HCT116 (cell line): ENCODE results near the gene CABP1. TPM values are rescaled to one million over a fixed set of nuclear protein-coding genes. Genes with fewer than 3 reads are reported as not detected.

Experiments
- ATAC-seq: fragments of 200-7000 bp; cut with Tn5 transposase; 2 replicates; pipeline ENCODE4 v1.9.1; 2020; ENCODE audit warnings: mild to moderate bottlenecking, moderate library complexity
- BruUV-seq: library from RNA; stranded (reverse); fragments of 400-500 nt; replicated peaks from 2 replicates; lab custom pipeline; 2021; lab: Mats Ljungman, UMichigan
- CTCF ChIA-PET: fragments of 300-600 bp; sonication (Branson Sonifier 250); formaldehyde crosslinking; loops from one replicate; lab custom pipeline; 2021; ENCODE audit warnings: antibody characterized with exemption; lab: Charles Lee
- POLR2A ChIA-PET: fragments of 300-600, 350-600 bp; sonication (Branson Sonifier 250); formaldehyde crosslinking; loops from one replicate; lab custom pipeline; 2021; ENCODE audit warnings: antibody characterized with exemption; lab: Charles Lee
- RAD21 ChIA-PET, 2 experiments: fragments of 300-600 bp; sonication (Branson Sonifier 250); formaldehyde crosslinking; loops; one replicate each; lab custom pipeline; 2023; ENCODE audit warnings: low total read pairs in 2 of 2; ENCODE audit not compliant: uncharacterized antibody in 2 of 2, unreplicated experiment in 2 of 2, low non-redundant PET in 1 of 2; lab: Charles Lee
- DNase-seq: peaks from one replicate; pipeline ENCODE4 v3.0.0-alpha.2; 2010; ENCODE audit warnings: low read depth, low spot score
- H2AFZ ChIP-seq: fragments of 200-600 bp; shearing (Covaris generic), sonication (generic); 2 replicates; pipeline ENCODE4 v1.6.1; 2017; ENCODE audit warnings: low read depth, mixed run types, mixed read lengths, antibody characterized with exemption, low read length; ENCODE audit not compliant: poor library complexity, severe bottlenecking
- H3K27ac ChIP-seq: 2 replicates; pipeline ENCODE4 v1.5.1; 2012; ENCODE audit warnings: low read depth, low read length
- H3K27me3 ChIP-seq: fragments of 200-600 bp; sonication (generic); 2 replicates; pipeline ENCODE4 v1.6.1; 2016; ENCODE audit warnings: mixed run types, low read length, mixed read lengths; ENCODE audit not compliant: insufficient read depth
- H3K36me3 ChIP-seq, 2 experiments: fragments of 200-500 bp in 1 of 2; fragments of 200-600 bp in 1 of 2; sonication (Bioruptor generic) in 1 of 2; sonication (generic) in 1 of 2; 2 replicates each; pipeline versions ENCODE4 v1.5.1 to v1.6.1; 2014 to 2016; ENCODE audit warnings: low read length in 2 of 2, inconsistent platforms in 1 of 2, mixed read lengths in 1 of 2, mixed run types in 1 of 2; ENCODE audit not compliant: insufficient read depth in 2 of 2, control insufficient read depth in 1 of 2
- H3K4me1 ChIP-seq, 2 experiments: fragments of 200-600 bp in 1 of 2; sonication (generic) in 1 of 2; 2 replicates each; pipeline versions ENCODE4 v1.5.1 to v1.6.1; 2012 to 2017; ENCODE audit warnings: low read length in 2 of 2, inconsistent platforms in 1 of 2, mild to moderate bottlenecking in 1 of 2, mixed read lengths in 1 of 2, mixed run types in 1 of 2, moderate library complexity in 1 of 2; ENCODE audit not compliant: insufficient read depth in 2 of 2, control insufficient read depth in 1 of 2
- H3K4me2 ChIP-seq: fragments of 200-600 bp; sonication (generic); 2 replicates; pipeline ENCODE4 v1.6.1; 2017; ENCODE audit warnings: mixed run types, low read length, mixed read lengths
- H3K4me3 ChIP-seq, 2 experiments: fragments of 200-600 bp in 1 of 2; sonication (generic) in 1 of 2; replicated peaks in 1 of 2; 2 replicates each; pipeline ENCODE4 v1.5.1; 2011 to 2016; ENCODE audit warnings: low read length in 2 of 2, control low read depth in 1 of 2, low read depth in 1 of 2, mild to moderate bottlenecking in 1 of 2, mixed read lengths in 1 of 2, mixed run types in 1 of 2
- H3K79me2 ChIP-seq: fragments of 200-600 bp; sonication (generic); 2 replicates; pipeline ENCODE4 v1.6.1; 2017; ENCODE audit warnings: mild to moderate bottlenecking, mixed run types, low read length, moderate library complexity, mixed read lengths; ENCODE audit not compliant: insufficient read depth
- H3K9ac ChIP-seq: fragments of 200-600 bp; sonication (generic); 2 replicates; pipeline ENCODE4 v1.6.1; 2016; ENCODE audit warnings: low read length, mixed read lengths
- H3K9me2 ChIP-seq: fragments of 200-600 bp; sonication (generic), shearing (Covaris generic); 2 replicates; pipeline ENCODE4 v1.6.1; 2017; ENCODE audit warnings: mixed run types, mild to moderate bottlenecking, moderate library complexity; ENCODE audit not compliant: insufficient read depth
- H3K9me3 ChIP-seq, 2 experiments: fragments of 200-500 bp in 1 of 2; fragments of 200-600 bp in 1 of 2; sonication (Bioruptor generic) in 1 of 2; sonication (generic) in 1 of 2; 2 replicates each; pipeline ENCODE4 v1.6.1; 2014 to 2017; ENCODE audit warnings: low read length in 2 of 2, mixed read lengths in 2 of 2, inconsistent platforms in 1 of 2, low read depth in 1 of 2, mild to moderate bottlenecking in 1 of 2, mixed run types in 1 of 2, moderate library complexity in 1 of 2; ENCODE audit not compliant: control insufficient read depth in 1 of 2, insufficient read depth in 1 of 2
- H4K20me1 ChIP-seq: fragments of 200-600 bp; sonication (generic), shearing (Covaris generic); 2 replicates; pipeline ENCODE4 v1.6.1; 2017; ENCODE audit warnings: mixed run types, mild to moderate bottlenecking, moderate library complexity; ENCODE audit not compliant: insufficient read depth
- CBX3 ChIP-seq: IDR thresholded peaks from 2 replicates; pipeline ENCODE4 v1.6.1; 2012; ENCODE audit warnings: low read depth
- JUND ChIP-seq: IDR thresholded peaks from 2 replicates; pipeline ENCODE4 v1.6.1; 2012
- POLR2A ChIP-seq: IDR thresholded peaks from 2 replicates; pipeline ENCODE4 v1.7.0; 2011; ENCODE audit warnings: borderline replicate concordance; ENCODE audit not compliant: insufficient read depth, insufficient read length; ENCODE audit errors: extremely low read depth
- POLR2AphosphoS5 ChIP-seq: IDR thresholded peaks from 2 replicates; pipeline ENCODE4 v1.6.1; 2011; ENCODE audit warnings: mild to moderate bottlenecking, low read depth, low read length, moderate library complexity
- REST ChIP-seq: IDR thresholded peaks from 2 replicates; pipeline ENCODE4 v1.6.1; 2012; ENCODE audit warnings: low read depth
- SIN3A ChIP-seq: IDR thresholded peaks from 2 replicates; pipeline ENCODE4 v1.6.1; 2012; ENCODE audit warnings: low read depth
- SP1 ChIP-seq: IDR thresholded peaks from 2 replicates; pipeline ENCODE4 v1.6.1; 2012; ENCODE audit warnings: low read depth
- intact Hi-C: fragments of 100-400 bp; cut with micrococcal nuclease; formaldehyde crosslinking; loops from 2 replicates; pipeline ENCODE4 v1.10.0; 2022
- total RNA-seq: library from RNA; stranded (reverse); gene quantifications from one replicate; pipeline ENCODE4 v1.2.1, GENCODE V29; 2021; ENCODE audit not compliant: unreplicated experiment
- TF ChIP-seq, protein P1 (sequence below): IDR thresholded peaks from 2 replicates; pipeline ENCODE4 v1.6.1; 2012

CABP1 gene
- total RNA-seq, 1 experiment from 2014 or later: 0.84 TPM

DNA sequence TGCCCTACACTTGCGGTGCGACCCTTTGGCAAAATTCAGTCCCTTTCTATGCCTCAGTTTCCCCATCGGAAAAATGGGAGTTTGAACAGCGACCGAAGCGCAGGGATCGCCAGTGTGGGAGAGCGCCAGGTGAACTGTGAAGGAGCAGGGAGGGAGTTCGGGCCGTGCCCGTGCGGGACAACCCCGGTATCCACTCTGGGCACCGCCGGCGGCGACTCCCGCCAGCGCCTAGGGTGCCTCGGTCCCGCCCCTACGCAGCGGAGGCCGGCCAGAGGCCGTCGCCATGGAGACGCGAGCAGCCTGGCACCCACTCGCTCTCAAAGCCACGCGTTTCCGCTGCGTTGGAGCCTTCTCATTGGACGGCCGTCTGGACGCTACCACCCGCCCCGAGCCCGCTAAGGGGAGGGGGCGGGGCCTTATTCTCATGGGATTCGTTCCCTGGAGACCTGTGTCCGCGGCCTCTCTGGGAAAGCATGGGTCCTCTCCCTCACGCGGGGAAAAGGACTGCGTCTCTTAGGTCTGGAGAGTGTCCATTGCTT, 45.8 kb downstream of the CABP1 start:
- H3K9me2 ChIP-seq: no peaks in the 10 kb centered on the region
- H3K36me3 ChIP-seq: 0 out of 4 replicates have a peak, but pooled peaks cover 0 to 1% of the 10 kb centered on the region in 2 experiments
- H3K9me3 ChIP-seq: no peaks in the 10 kb centered on the region
- POLR2A ChIA-PET: interaction anchor here (1.0 to 1.7 kb wide), 3 partner anchors 8 to 395 kb away, joined by 3 read pairs; partner anchors contain the start of genes POP5 and RNU4-2
- CTCF ChIA-PET: interaction anchor here (0.7 to 1.5 kb wide), 2 partner anchors 103 to 105 kb away, joined by 3 to 4 read pairs; partner anchors contain the start of gene POP5
- RAD21 ChIA-PET: no interaction called here
- no peaks in the 10 kb centered on the region for H3K27me3 ChIP-seq
- H4K20me1 ChIP-seq: peaks cover 4% of the 10 kb centered on the region; the same call in 1 of the 2 replicates
- BruUV-seq: no TSS peak
- H3K4me3 ChIP-seq: peak overlapping the region; percentile 84 to 92
- DNase-seq (peak; percentile 96), ATAC-seq (peak; percentile 86)
- peak overlapping the region; percentile 99 for H2AFZ ChIP-seq
- peaks cover 43% of the 10 kb centered on the region for H3K79me2 ChIP-seq
- peak overlapping the region; percentile 86 for H3K27ac ChIP-seq
- peak overlapping the region; percentile 97 for H3K9ac ChIP-seq
- peaks cover 22 to 26% of the 10 kb centered on the region in 2 experiments for H3K4me1 ChIP-seq
- H3K4me2 ChIP-seq: peak overlapping the region; percentile 94
- peak; percentile 41 for TF ChIP-seq SIN3A
- TF ChIP-seq POLR2AphosphoS5: peak; percentile 90
- 0 out of 2 replicates have a peak, but pooled peaks have one; percentile 8 for TF ChIP-seq CBX3
- TF ChIP-seq REST: no peak
- peak; percentile 64 for TF ChIP-seq POLR2A
- TF ChIP-seq, protein P1, sequence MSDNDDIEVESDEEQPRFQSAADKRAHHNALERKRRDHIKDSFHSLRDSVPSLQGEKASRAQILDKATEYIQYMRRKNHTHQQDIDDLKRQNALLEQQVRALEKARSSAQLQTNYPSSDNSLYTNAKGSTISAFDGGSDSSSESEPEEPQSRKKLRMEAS: peak; percentile 36; the same call in 1 of the 2 replicates
- peak; percentile 68 for TF ChIP-seq SP1
- TF ChIP-seq JUND: no peak
- intact Hi-C loops: loop anchor here (1.0 kb wide), 1 partner anchor 103 kb away; no protein-coding TSS in a partner anchor
